Trophoblast cell (in vitro differentiated cells and primary cell): ENCODE results near the gene RGP1.

Experiments used
- DNase-seq, 2 donors: peaks; one replicate each; pipeline ENCODE4 v3.0.0-alpha.2; 2016
- H2AFZ ChIP-seq: 2 replicates; pipeline ENCODE4 v1.6.1; 2013; ENCODE audit warnings: low read length, moderate library complexity, mild to moderate bottlenecking; ENCODE audit not compliant: insufficient read depth, poor library complexity
- H2AK5ac ChIP-seq: 2 replicates; pipeline ENCODE4 v1.6.1; 2013; ENCODE audit warnings: mild to moderate bottlenecking, low read length
- H2BK120ac ChIP-seq: 2 replicates; pipeline ENCODE4 v1.6.1; 2013; ENCODE audit warnings: low read length, mild to moderate bottlenecking, moderate library complexity; ENCODE audit not compliant: insufficient read depth, poor library complexity
- H2BK12ac ChIP-seq: 2 replicates; pipeline ENCODE4 v1.6.1; 2013; ENCODE audit warnings: mild to moderate bottlenecking, low read length, moderate library complexity
- H2BK5ac ChIP-seq: 2 replicates; pipeline ENCODE4 v1.6.1; 2013; ENCODE audit warnings: low read length, low read depth, moderate library complexity, mild to moderate bottlenecking; ENCODE audit not compliant: poor library complexity
- H3K14ac ChIP-seq: 2 replicates; pipeline ENCODE4 v1.6.1; 2013; ENCODE audit warnings: mild to moderate bottlenecking, low read length
- H3K18ac ChIP-seq: 2 replicates; pipeline ENCODE4 v1.6.1; 2013; ENCODE audit warnings: mild to moderate bottlenecking, low read length
- H3K23ac ChIP-seq: 2 replicates; pipeline ENCODE4 v1.6.1; 2013; ENCODE audit warnings: low read length
- H3K27ac ChIP-seq: 2 replicates; pipeline ENCODE4 v1.5.1; 2013; ENCODE audit warnings: low read depth, mild to moderate bottlenecking, inconsistent platforms, low read length, moderate library complexity
- H3K27me3 ChIP-seq: 2 replicates; pipeline ENCODE4 v1.6.1; 2013; ENCODE audit warnings: inconsistent platforms, mild to moderate bottlenecking, low read length, moderate library complexity; ENCODE audit not compliant: insufficient read depth
- H3K36me3 ChIP-seq, 2 experiments: 1 replicate in 1 of 2; 2 replicates in 1 of 2; pipeline ENCODE4 v1.6.1; 2013; ENCODE audit warnings: low read length in 2 of 2, mild to moderate bottlenecking in 2 of 2, moderate library complexity in 1 of 2; ENCODE audit not compliant: insufficient read depth in 2 of 2, control insufficient read depth in 1 of 2
- H3K4ac ChIP-seq: 2 replicates; pipeline ENCODE4 v1.6.1; 2013; ENCODE audit warnings: low read depth, mild to moderate bottlenecking, low read length, moderate library complexity
- H3K4me1 ChIP-seq, 2 experiments: 1 replicate in 1 of 2; 2 replicates in 1 of 2; pipeline ENCODE4 v1.6.1; 2013; ENCODE audit warnings: low read length in 2 of 2, mild to moderate bottlenecking in 2 of 2, moderate library complexity in 1 of 2; ENCODE audit not compliant: insufficient read depth in 2 of 2, control insufficient read depth in 1 of 2
- H3K4me2 ChIP-seq: 2 replicates; pipeline ENCODE4 v1.6.1; 2013; ENCODE audit warnings: inconsistent platforms, mild to moderate bottlenecking, low read length, moderate library complexity
- H3K4me3 ChIP-seq: 2 replicates; pipeline ENCODE4 v1.5.1; 2013; ENCODE audit warnings: mild to moderate bottlenecking, low read depth, low read length, inconsistent platforms
- H3K79me1 ChIP-seq: one replicate; pipeline ENCODE4 v1.6.1; 2013; ENCODE audit warnings: low read length
- H3K79me2 ChIP-seq: 2 replicates; pipeline ENCODE4 v1.6.1; 2013; ENCODE audit warnings: low read length, mild to moderate bottlenecking; ENCODE audit not compliant: control insufficient read depth, insufficient read depth, poor library complexity
- H3K9ac ChIP-seq: 2 replicates; pipeline ENCODE4 v1.6.1; 2013; ENCODE audit warnings: mild to moderate bottlenecking, low read length
- H3K9me3 ChIP-seq: 2 replicates; pipeline ENCODE4 v1.6.1; 2013; ENCODE audit warnings: low read depth, mild to moderate bottlenecking, control low read depth, inconsistent platforms, low read length; ENCODE audit not compliant: insufficient read depth
- H4K12ac ChIP-seq: 2 replicates; pipeline ENCODE4 v1.6.1; 2013; ENCODE audit warnings: low read depth, mild to moderate bottlenecking, low read length, moderate library complexity
- H4K8ac ChIP-seq: 2 replicates; pipeline ENCODE4 v1.6.1; 2013; ENCODE audit warnings: low read depth, mild to moderate bottlenecking, low read length, moderate library complexity
- H4K91ac ChIP-seq: one replicate; pipeline ENCODE4 v1.6.1; 2013; ENCODE audit warnings: low read depth, mild to moderate bottlenecking, low read length, moderate library complexity
- WGBS: extraction: QIAGEN DNeasy Blood & Tissue Kit; methylation state at CpG from one replicate; pipeline ENCODE4 v1.1.7; 2013; ENCODE audit warnings: missing lambda C conversion rate; ENCODE audit not compliant: insufficient read length, insufficient coverage; ENCODE audit errors: extremely low coverage; 5-methylcytosine and 5-hydroxymethylcytosine counted together

RGP1 gene

GRCh38 chr9:35736201-35736633 is 12.9 kb upstream of the RGP1 start:
- peak in 1 of 2 donors; percentile 81 for DNase-seq

DNA sequence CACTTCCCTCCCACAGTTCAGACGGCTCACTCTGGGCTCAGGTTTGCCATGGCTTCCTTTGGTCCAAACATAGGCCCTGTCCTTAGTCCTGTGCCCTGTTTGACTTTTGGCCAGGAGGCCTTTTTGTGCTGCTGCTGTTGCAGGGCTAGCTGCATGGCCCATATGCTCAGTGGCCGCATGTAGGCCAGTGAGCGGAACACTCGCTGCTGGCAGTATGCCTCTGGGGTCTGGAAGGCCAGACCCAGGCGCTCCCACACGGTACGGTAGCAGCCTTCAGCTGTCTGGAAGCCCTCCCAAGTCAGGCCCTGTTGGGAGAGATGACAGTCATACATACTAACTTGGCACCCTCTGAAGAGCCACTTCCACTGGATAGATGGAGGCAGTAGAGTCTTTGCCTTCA is 11.9 kb upstream of the RGP1 start:
- no peak overlapping the region for H3K23ac ChIP-seq
- no CpG with 5 or more reads among the region's 7 CpGs for WGBS
- no peak overlapping the region for H3K18ac ChIP-seq
- H2BK12ac ChIP-seq: no peak overlapping the region
- peaks cover 5% of the 10 kb centered on the region for H3K79me2 ChIP-seq
- no peak overlapping the region for H3K4me3 ChIP-seq
- no peak overlapping the region for H2AFZ ChIP-seq
- no peak overlapping the region for H4K91ac ChIP-seq
- no peak overlapping the region for H2BK5ac ChIP-seq
- no peak overlapping the region for H3K14ac ChIP-seq
- no peak for DNase-seq
- H3K79me1 ChIP-seq: peaks cover 5% of the 10 kb centered on the region
- no peak overlapping the region for H2AK5ac ChIP-seq
- no peak overlapping the region for H2BK120ac ChIP-seq
- H3K4ac ChIP-seq: no peak overlapping the region
- no peak overlapping the region for H3K9ac ChIP-seq
- no peak overlapping the region for H3K27ac ChIP-seq
- no peak overlapping the region for H4K8ac ChIP-seq
- H4K12ac ChIP-seq: no peak overlapping the region
- H3K4me2 ChIP-seq: no peak overlapping the region
- H3K36me3 ChIP-seq: peaks cover 56 to 75% of the 10 kb centered on the region in 2 experiments
- H3K27me3 ChIP-seq: no peaks in the 10 kb centered on the region
- peaks cover 2 to 8% of the 10 kb centered on the region in 2 experiments for H3K4me1 ChIP-seq
- H3K9me3 ChIP-seq: peaks cover 1% of the 10 kb centered on the region

More at GRCh38 chr9:35736201-35736633, 12.9 kb upstream of the RGP1 start:
- no peaks in the 10 kb centered on the region for H3K27me3 ChIP-seq
- H3K4me1 ChIP-seq: peaks cover 2 to 8% of the 10 kb centered on the region in 2 experiments
- no peak overlapping the region for H2AFZ ChIP-seq
- H3K4me2 ChIP-seq: peak overlapping the region; percentile 7
- H3K4me3 ChIP-seq: no peak overlapping the region
- no peak overlapping the region for H3K14ac ChIP-seq
- H4K8ac ChIP-seq: no peak overlapping the region
- H2AK5ac ChIP-seq: no peak overlapping the region
- H3K79me1 ChIP-seq: peaks cover 10% of the 10 kb centered on the region
- H4K12ac ChIP-seq: no peak overlapping the region
- H3K9me3 ChIP-seq: peaks cover 1% of the 10 kb centered on the region
- no peak overlapping the region for H3K4ac ChIP-seq
- H3K9ac ChIP-seq: no peak overlapping the region
- no peak overlapping the region for H4K91ac ChIP-seq
- no peak overlapping the region for H3K18ac ChIP-seq
- H2BK5ac ChIP-seq: no peak overlapping the region
- peaks cover 8% of the 10 kb centered on the region for H3K79me2 ChIP-seq
- no CpG with 5 or more reads among the region's 5 CpGs for WGBS
- no peak overlapping the region for H2BK120ac ChIP-seq
- H3K23ac ChIP-seq: no peak overlapping the region
- H3K27ac ChIP-seq: peak overlapping the region; percentile 25
- H2BK12ac ChIP-seq: no peak overlapping the region
- H3K36me3 ChIP-seq: peaks cover 49 to 66% of the 10 kb centered on the region in 2 experiments

DNA sequence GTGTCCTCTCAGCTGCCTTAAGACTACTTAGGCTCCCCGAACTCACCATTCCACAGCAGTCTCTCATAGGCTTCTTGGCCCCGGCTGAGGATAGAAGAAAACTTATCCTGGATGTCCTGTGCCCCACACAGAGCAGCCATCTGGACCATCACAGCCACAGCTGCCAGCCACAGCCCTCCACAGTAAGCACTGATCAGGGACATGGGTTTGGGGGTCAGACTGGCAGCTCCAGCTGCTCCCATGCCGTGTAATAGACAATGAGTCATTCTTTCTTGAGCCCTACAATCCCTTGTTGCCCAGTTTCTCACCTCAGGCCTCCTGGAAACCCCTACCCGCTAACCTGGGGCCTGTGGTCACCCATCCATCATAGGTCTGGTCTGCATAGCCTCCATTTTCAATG is 10.9 kb upstream of the RGP1 start:
- Histone ChIP-seq H4K8ac (no peak overlapping the region), H4K91ac (no peak overlapping the region), H3K79me2 (no peaks in the 10 kb centered on the region), H2AFZ (no peak overlapping the region), H3K14ac (no peak overlapping the region), H3K4me2 (no peak overlapping the region), H3K18ac (no peak overlapping the region), H3K27ac (no peak overlapping the region), H3K9me3 (peaks cover 1% of the 10 kb centered on the region), H2BK12ac (no peak overlapping the region), H2AK5ac (no peak overlapping the region), H2BK120ac (no peak overlapping the region), H3K9ac (no peak overlapping the region), H3K79me1 (no peaks in the 10 kb centered on the region), H3K4me1 (peaks cover 1 to 5% of the 10 kb centered on the region in 2 experiments), H3K4me3 (no peak overlapping the region), H3K23ac (no peak overlapping the region), H4K12ac (no peak overlapping the region), H3K36me3 (peaks cover 56 to 78% of the 10 kb centered on the region in 2 experiments), H3K27me3 (no peaks in the 10 kb centered on the region), H3K4ac (no peak overlapping the region), H2BK5ac (no peak overlapping the region)
- WGBS: no CpG with 5 or more reads among the region's 4 CpGs
- no peak for DNase-seq

- H3K27ac ChIP-seq: no peak overlapping the region
- H3K14ac ChIP-seq: no peak overlapping the region
- H3K79me1 ChIP-seq: no peaks in the 10 kb centered on the region
Measured at GRCh38 chr9:35738924-35739323, 10.2 kb upstream of the RGP1 start.

More at GRCh38 chr9:35738924-35739323, 10.2 kb upstream of the RGP1 start:
- peaks cover 1% of the 10 kb centered on the region for H3K9me3 ChIP-seq
- DNase-seq: no peak
- peaks cover 56 to 84% of the 10 kb centered on the region in 2 experiments for H3K36me3 ChIP-seq
- peaks cover 4 to 10% of the 10 kb centered on the region in 2 experiments for H3K4me1 ChIP-seq
- no peaks in the 10 kb centered on the region for H3K27me3 ChIP-seq
- H2BK12ac ChIP-seq: no peak overlapping the region
- H3K4me3 ChIP-seq: no peak overlapping the region
- WGBS: no CpG with 5 or more reads among the region's 7 CpGs
- no peak overlapping the region for H3K18ac ChIP-seq
- no peak overlapping the region for H3K4ac ChIP-seq
- H3K23ac ChIP-seq: no peak overlapping the region
- no peak overlapping the region for H4K12ac ChIP-seq
- H4K91ac ChIP-seq: no peak overlapping the region
- H2BK5ac ChIP-seq: no peak overlapping the region
- no peak overlapping the region for H3K9ac ChIP-seq
- H2BK120ac ChIP-seq: no peak overlapping the region
- no peaks in the 10 kb centered on the region for H3K79me2 ChIP-seq
- no peak overlapping the region for H2AK5ac ChIP-seq
- H3K4me2 ChIP-seq: no peak overlapping the region
- H4K8ac ChIP-seq: no peak overlapping the region
- no peak overlapping the region for H2AFZ ChIP-seq
